HEK293 (cell line): ENCODE results near the gene PPP1R1C.
A peak's percentile ranks its signal among the peaks of the same experiment; 100 is the strongest.

ENCODE experiments used
- GFI1B ChIP-seq: fragments of 450-650 bp; formaldehyde crosslinking; IDR thresholded peaks from 2 replicates; pipeline ENCODE4 v1.5.1; 2016; ENCODE audit warnings: missing biosample characterization, missing genetic modification characterization
- KLF8 ChIP-seq: fragments of 450-650 bp; formaldehyde crosslinking; IDR thresholded peaks from 2 replicates; pipeline ENCODE4 v1.5.1; 2016; ENCODE audit warnings: missing biosample characterization, missing genetic modification characterization
- MYNN ChIP-seq: fragments of 450-650 bp; formaldehyde crosslinking; IDR thresholded peaks from 2 replicates; pipeline ENCODE4 v1.5.1; 2016; ENCODE audit warnings: missing biosample characterization, missing genetic modification characterization, borderline replicate concordance
- PBX3 ChIP-seq: sonication (generic); formaldehyde crosslinking; IDR thresholded peaks from 2 replicates; pipeline ENCODE4 v1.8.1; 2022; ENCODE audit warnings: mild to moderate bottlenecking, moderate library complexity, missing genetic modification reagents
- TRIM28 ChIP-seq: IDR thresholded peaks from 2 replicates; pipeline ENCODE4 v1.6.1; 2011; ENCODE audit warnings: low read length, control low read depth, borderline replicate concordance
- YY1 ChIP-seq: fragments of 450-650 bp; formaldehyde crosslinking; IDR thresholded peaks from 2 replicates; pipeline ENCODE4 v1.5.1; 2018; ENCODE audit warnings: missing biosample characterization, missing genetic modification characterization
- ZBTB11 ChIP-seq: fragments of 450-650 bp; formaldehyde crosslinking; conservative IDR thresholded peaks from 2 replicates; pipeline ENCODE4 v1.5.1; 2016; ENCODE audit warnings: low read depth, missing biosample characterization, missing genetic modification characterization
- ZBTB8A ChIP-seq: fragments of 450-650 bp; formaldehyde crosslinking; IDR thresholded peaks from 2 replicates; pipeline ENCODE4 v1.5.1; 2016; ENCODE audit warnings: missing biosample characterization, missing genetic modification characterization
- ZNF146 ChIP-seq: fragments of 450-650 bp; formaldehyde crosslinking; IDR thresholded peaks from 2 replicates; pipeline ENCODE4 v1.5.1; 2016; ENCODE audit warnings: missing biosample characterization, missing genetic modification characterization
- ZNF175 ChIP-seq: fragments of 450-650 bp; formaldehyde crosslinking; IDR thresholded peaks from 2 replicates; pipeline ENCODE4 v1.5.1; 2016; ENCODE audit warnings: missing biosample characterization, missing genetic modification characterization
- ZNF184 ChIP-seq: fragments of 450-650 bp; IDR thresholded peaks from 2 replicates; pipeline ENCODE4 v1.5.1; 2018; ENCODE audit warnings: missing biosample characterization, mild to moderate bottlenecking, missing genetic modification characterization
- ZNF221 ChIP-seq: fragments of 450-650 bp; formaldehyde crosslinking; IDR thresholded peaks from 2 replicates; pipeline ENCODE4 v1.5.1; 2017; ENCODE audit warnings: missing biosample characterization, missing genetic modification characterization, borderline replicate concordance
- ZNF274 ChIP-seq, 2 experiments: fragments of 200-500 bp in 1 of 2; fragments of 450-650 bp in 1 of 2; sonication (Bioruptor generic) in 1 of 2; formaldehyde crosslinking in 1 of 2; IDR thresholded peaks; 2 replicates each; pipeline versions ENCODE4 v1.5.1 to v1.6.1; 2014 to 2016; ENCODE audit warnings: borderline replicate concordance in 1 of 2, inconsistent platforms in 1 of 2, low read length in 1 of 2, missing biosample characterization in 1 of 2, missing genetic modification characterization in 1 of 2
- ZNF292 ChIP-seq: fragments of 450-650 bp; formaldehyde crosslinking; IDR thresholded peaks from 2 replicates; pipeline ENCODE4 v1.5.1; 2016; ENCODE audit warnings: low read depth, missing biosample characterization, missing genetic modification characterization, borderline replicate concordance
- ZNF341 ChIP-seq: fragments of 450-650 bp; formaldehyde crosslinking; IDR thresholded peaks from 2 replicates; pipeline ENCODE4; 2016; ENCODE audit warnings: low read depth, missing biosample characterization, missing genetic modification characterization
- ZNF350 ChIP-seq: fragments of 450-650 bp; formaldehyde crosslinking; IDR thresholded peaks from 2 replicates; pipeline ENCODE4 v1.5.0; 2017; ENCODE audit warnings: missing biosample characterization, mild to moderate bottlenecking, missing genetic modification characterization
- ZNF354C ChIP-seq: fragments of 450-650 bp; formaldehyde crosslinking; IDR thresholded peaks from 2 replicates; pipeline ENCODE4 v1.5.1; 2016; ENCODE audit warnings: missing biosample characterization, missing genetic modification characterization, low read depth, borderline replicate concordance
- ZNF398 ChIP-seq: fragments of 450-650 bp; formaldehyde crosslinking; IDR thresholded peaks from 2 replicates; pipeline ENCODE4 v1.5.1; 2017; ENCODE audit warnings: missing biosample characterization, missing genetic modification characterization
- ZNF404 ChIP-seq: fragments of 450-650 bp; formaldehyde crosslinking; IDR thresholded peaks from 2 replicates; pipeline ENCODE4 v1.5.1; 2017; ENCODE audit warnings: missing biosample characterization, missing genetic modification characterization
- ZNF426 ChIP-seq: fragments of 450-650 bp; formaldehyde crosslinking; IDR thresholded peaks from 2 replicates; pipeline ENCODE4 v1.5.1; 2017; ENCODE audit warnings: missing biosample characterization, missing genetic modification characterization, mild to moderate bottlenecking, inconsistent platforms, moderate library complexity
- ZNF48 ChIP-seq: fragments of 450-650 bp; formaldehyde crosslinking; IDR thresholded peaks from 2 replicates; pipeline ENCODE4 v1.5.1; 2016; ENCODE audit warnings: missing biosample characterization, missing genetic modification characterization
- ZNF501 ChIP-seq: fragments of 450-650 bp; formaldehyde crosslinking; IDR thresholded peaks from 2 replicates; pipeline ENCODE4 v1.5.1; 2016; ENCODE audit warnings: missing biosample characterization, missing genetic modification characterization
- ZNF549 ChIP-seq: fragments of 450-650 bp; IDR thresholded peaks from 2 replicates; pipeline ENCODE4 v1.5.1; 2018; ENCODE audit warnings: missing biosample characterization, missing genetic modification characterization, mild to moderate bottlenecking, inconsistent platforms, moderate library complexity
- ZNF558 ChIP-seq: fragments of 450-650 bp; formaldehyde crosslinking; IDR thresholded peaks from 2 replicates; pipeline ENCODE4 v1.5.1; 2016; ENCODE audit warnings: missing biosample characterization, missing genetic modification characterization
- ZNF561 ChIP-seq: fragments of 450-650 bp; IDR thresholded peaks from 2 replicates; pipeline ENCODE4 v1.5.1; 2018; ENCODE audit warnings: missing biosample characterization, missing genetic modification characterization, borderline replicate concordance
- ZNF623 ChIP-seq: fragments of 450-650 bp; formaldehyde crosslinking; IDR thresholded peaks from 2 replicates; pipeline ENCODE4 v1.5.1; 2016; ENCODE audit warnings: missing biosample characterization, missing genetic modification characterization
- ZSCAN16 ChIP-seq: fragments of 450-650 bp; formaldehyde crosslinking; IDR thresholded peaks from 2 replicates; pipeline ENCODE4 v1.5.1; 2016; ENCODE audit warnings: missing biosample characterization, missing genetic modification characterization
- ZSCAN18 ChIP-seq: fragments of 450-650 bp; formaldehyde crosslinking; IDR thresholded peaks from 2 replicates; pipeline ENCODE4 v1.5.1; 2016; ENCODE audit warnings: missing biosample characterization, missing genetic modification characterization
- TF ChIP-seq, protein P1 (sequence below): fragments of 450-650 bp; formaldehyde crosslinking; IDR thresholded peaks from 2 replicates; pipeline ENCODE4 v1.5.1; 2016; ENCODE audit warnings: missing biosample characterization, missing genetic modification characterization
- TF ChIP-seq, protein P2 (sequence below): fragments of 450-650 bp; formaldehyde crosslinking; IDR thresholded peaks from 2 replicates; pipeline ENCODE4 v1.5.1; 2016; ENCODE audit warnings: missing biosample characterization, missing genetic modification characterization

PPP1R1C gene

GRCh38 chr2:181952404-181953226 lies 33.0 kb upstream of the PPP1R1C start (continued):
- TF ChIP-seq, protein P1, sequence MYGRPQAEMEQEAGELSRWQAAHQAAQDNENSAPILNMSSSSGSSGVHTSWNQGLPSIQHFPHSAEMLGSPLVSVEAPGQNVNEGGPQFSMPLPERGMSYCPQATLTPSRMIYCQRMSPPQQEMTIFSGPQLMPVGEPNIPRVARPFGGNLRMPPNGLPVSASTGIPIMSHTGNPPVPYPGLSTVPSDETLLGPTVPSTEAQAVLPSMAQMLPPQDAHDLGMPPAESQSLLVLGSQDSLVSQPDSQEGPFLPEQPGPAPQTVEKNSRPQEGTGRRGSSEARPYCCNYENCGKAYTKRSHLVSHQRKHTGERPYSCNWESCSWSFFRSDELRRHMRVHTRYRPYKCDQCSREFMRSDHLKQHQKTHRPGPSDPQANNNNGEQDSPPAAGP (tag by site-specific recombination), result no peak
- TF ChIP-seq ZNF274 (IDR thresholded peaks at IDR 0.05; ENCODE audit: low read length), result no peak
- TF ChIP-seq ZNF274 (tag by site-specific recombination; IDR thresholded peaks at IDR 0.05; ENCODE audit: borderline replicate concordance), result no peak
- TF ChIP-seq ZNF175 (tag by site-specific recombination), result no peak
- TF ChIP-seq PBX3 (CRISPR knock-in tag), result no peak
- TF ChIP-seq KLF8 (tag by site-specific recombination), result no peak
- peak; percentile 55; the same call in 1 of the 2 replicates for TF ChIP-seq ZBTB11 (tag by site-specific recombination)
- TF ChIP-seq ZNF146, result no peak
- no peak for TF ChIP-seq ZNF184
- no peak for TF ChIP-seq ZNF48 (tag by site-specific recombination)
- no peak for TF ChIP-seq ZSCAN18 (tag by site-specific recombination)
- TF ChIP-seq ZNF558 (tag by site-specific recombination), result no peak
- no peak for TF ChIP-seq ZNF404 (tag by site-specific recombination)
- no peak for TF ChIP-seq ZNF221 (tag by site-specific recombination)
- TF ChIP-seq ZNF350, result no peak
- no peak for TF ChIP-seq ZNF398 (tag by site-specific recombination)
- peak; percentile 64 for TF ChIP-seq ZNF426 (tag by site-specific recombination)
- TF ChIP-seq ZNF561 (tag by site-specific recombination), result no peak
- TF ChIP-seq ZSCAN16 (tag by site-specific recombination), result no peak
- TF ChIP-seq ZNF292 (tag by site-specific recombination), result no peak
- no peak for TF ChIP-seq YY1 (tag by site-specific recombination)
- no peak for TF ChIP-seq ZNF341 (tag by site-specific recombination)
- no peak for TF ChIP-seq ZNF354C (tag by site-specific recombination)
- TF ChIP-seq, protein P2, sequence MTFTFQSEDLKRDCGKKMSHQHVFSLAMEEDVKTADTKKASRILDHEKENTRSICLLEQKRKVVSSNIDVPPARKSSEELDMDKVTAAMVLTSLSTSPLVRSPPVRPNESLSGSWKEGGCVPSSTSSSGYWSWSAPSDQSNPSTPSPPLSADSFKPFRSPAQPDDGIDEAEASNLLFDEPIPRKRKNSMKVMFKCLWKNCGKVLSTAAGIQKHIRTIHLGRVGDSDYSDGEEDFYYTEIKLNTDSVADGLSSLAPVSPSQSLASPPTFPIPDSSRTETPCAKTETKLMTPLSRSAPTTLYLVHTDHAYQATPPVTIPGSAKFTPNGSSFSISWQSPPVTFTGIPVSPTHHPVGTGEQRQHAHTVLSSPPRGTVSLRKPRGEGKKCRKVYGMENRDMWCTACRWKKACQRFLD (tag by site-specific recombination), result no peak
- TF ChIP-seq ZBTB8A (tag by site-specific recombination), result peak; percentile 43
- no peak for TF ChIP-seq ZNF501
- TF ChIP-seq GFI1B (tag by site-specific recombination), result no peak
- no peak for TF ChIP-seq TRIM28
- TF ChIP-seq MYNN (tag by site-specific recombination), result no peak
- TF ChIP-seq ZNF549 (tag by site-specific recombination), result no peak
- peak; percentile 58 for TF ChIP-seq ZNF623 (tag by site-specific recombination)
